Mucosa of rectum (tissue), 2 donors: ENCODE measurements around the gene NFATC2.
A peak's percentile ranks its signal among the peaks of the same experiment; 100 is the strongest.

Source experiments
- H3K27ac ChIP-seq, 2 donors: one replicate each; pipeline ENCODE4 v1.7.0; 2013; ENCODE audit warnings: inconsistent platforms in 2 of 2, low read depth in 2 of 2, low read length in 2 of 2
- H3K27me3 ChIP-seq, 2 donors: one replicate each; pipeline ENCODE4 v1.7.0; 2013; ENCODE audit warnings: low read length in 2 of 2; ENCODE audit not compliant: control insufficient read depth in 2 of 2, insufficient read depth in 2 of 2
- H3K36me3 ChIP-seq, 2 donors: one replicate each; pipeline ENCODE4 v1.7.0; 2013; ENCODE audit warnings: low read length in 2 of 2; ENCODE audit not compliant: control insufficient read depth in 2 of 2, insufficient read depth in 2 of 2
- H3K4me1 ChIP-seq, 2 donors: one replicate each; pipeline ENCODE4 v1.7.0; 2013; ENCODE audit warnings: low read length in 2 of 2, mild to moderate bottlenecking in 1 of 2; ENCODE audit not compliant: control insufficient read depth in 2 of 2, insufficient read depth in 2 of 2
- H3K4me3 ChIP-seq, 2 donors: one replicate each; pipeline ENCODE4 v1.7.0; 2013; ENCODE audit warnings: low read length in 2 of 2
- H3K9ac ChIP-seq, 2 donors: one replicate each; pipeline ENCODE4 v1.7.0; 2013; ENCODE audit warnings: low read length in 2 of 2, low read depth in 1 of 2, mild to moderate bottlenecking in 1 of 2
- H3K9me3 ChIP-seq, 2 donors: one replicate each; pipeline ENCODE4 v1.7.0; 2013; ENCODE audit warnings: low read length in 2 of 2; ENCODE audit not compliant: control insufficient read depth in 2 of 2
- donor health status: healthy.
- donor health status: Normal muscosa, but diverticular disease.

Gene NFATC2

DNA sequence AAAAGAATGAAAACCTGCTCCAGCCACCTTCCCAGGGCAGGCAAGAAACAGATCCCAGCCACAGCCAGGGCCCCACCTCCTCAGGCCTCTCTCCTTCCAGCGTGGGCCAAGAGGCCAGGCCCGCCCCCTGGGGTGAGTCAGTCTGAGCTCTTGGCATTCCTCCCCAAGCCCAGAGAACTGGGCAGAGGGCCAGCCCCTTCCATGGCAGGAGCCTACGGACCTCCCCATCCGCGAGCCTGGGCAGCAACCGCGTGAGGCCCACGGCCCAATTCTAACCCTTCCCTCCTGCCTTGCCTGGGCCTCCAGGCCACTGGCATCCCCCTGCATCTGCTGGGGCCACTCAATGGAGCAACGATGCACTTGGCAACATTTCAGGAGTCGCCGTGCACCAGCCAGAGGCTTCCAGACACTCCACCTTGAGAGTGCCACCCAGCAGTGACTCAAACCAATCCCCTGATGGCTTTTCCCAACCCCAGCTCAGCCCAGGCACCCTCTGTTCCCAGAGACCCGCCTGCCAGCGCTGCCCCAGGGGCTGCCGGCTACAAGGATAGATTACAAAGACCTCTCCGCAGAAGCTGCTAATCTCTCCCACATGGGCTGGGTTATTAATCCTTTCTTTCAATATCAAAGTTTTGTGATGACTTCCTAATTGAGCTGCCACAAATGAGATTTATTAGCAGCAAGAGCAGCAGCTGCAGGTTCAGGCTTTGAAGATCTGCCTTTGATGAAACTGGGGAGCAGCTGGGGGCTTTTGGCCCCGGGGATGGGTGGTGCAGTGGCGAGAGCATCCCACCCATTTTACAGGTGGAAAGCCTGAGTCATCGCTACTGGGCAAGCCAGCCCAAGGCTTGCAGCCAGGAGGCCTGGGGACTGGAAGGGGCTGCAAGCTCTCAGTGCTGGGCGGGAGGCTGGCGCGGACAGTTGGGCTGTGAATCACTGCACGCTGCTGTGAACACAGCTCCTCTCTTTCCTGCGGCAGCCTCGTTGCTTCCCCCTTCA, 85.7 kb downstream of the NFATC2 start:
- H3K4me3 ChIP-seq: no peak overlapping the region

GRCh38 chr20:51454250-51454865, 88.2 kb downstream of the NFATC2 start:
- Histone ChIP-seq H3K27ac (no peak overlapping the region), H3K36me3 (peaks cover 10 to 11% of the 10 kb centered on the region in 2 donors), H3K4me1 (peaks cover 10% of the 10 kb centered on the region in 2 donors), H3K9me3 (no peaks in the 10 kb centered on the region), H3K27me3 (no peaks in the 10 kb centered on the region), H3K9ac (no peak overlapping the region), H3K4me3 (no peak overlapping the region)

More for the DNA sequence above, 85.7 kb downstream of the NFATC2 start:
- no peaks in the 10 kb centered on the region for H3K9me3 ChIP-seq
- no peak overlapping the region for H3K9ac ChIP-seq
- peak overlapping the region; percentile 30 to 59 for H3K27ac ChIP-seq
- H3K36me3 ChIP-seq: peaks cover 10 to 11% of the 10 kb centered on the region in 2 donors
- peaks cover 10% of the 10 kb centered on the region in 2 donors for H3K4me1 ChIP-seq
- H3K27me3 ChIP-seq: no peaks in the 10 kb centered on the region

DNA sequence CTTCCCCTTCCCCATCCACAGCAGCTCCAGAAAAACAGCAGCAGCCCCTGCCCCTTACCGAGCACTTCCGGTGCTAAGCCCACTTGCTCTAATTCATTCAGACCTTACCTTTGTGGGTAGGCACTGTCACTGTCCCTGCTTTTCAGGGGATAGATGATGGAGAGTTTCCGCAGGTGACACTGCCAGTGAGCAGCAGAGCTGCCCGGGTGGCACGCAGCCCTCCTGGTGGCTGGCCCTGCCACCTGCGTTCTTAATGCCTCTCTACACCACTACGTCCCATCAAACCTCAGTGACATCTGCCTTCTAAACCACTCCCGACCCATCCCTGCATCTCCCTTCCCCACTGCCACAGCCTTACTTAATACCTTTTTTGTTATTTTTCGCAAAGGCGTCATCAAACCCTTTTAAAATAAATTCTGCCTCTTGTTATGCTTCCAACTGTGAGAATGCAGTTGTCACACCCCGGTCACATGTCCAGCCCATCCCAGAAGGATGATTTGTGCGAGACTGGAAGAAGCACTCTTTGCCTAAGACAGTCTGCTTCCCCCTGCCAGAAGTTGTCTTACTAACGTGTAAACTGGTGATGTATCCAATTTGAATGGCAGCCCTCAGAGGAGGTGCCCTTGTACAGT, 89.7 kb downstream of the NFATC2 start:
- H3K4me1 ChIP-seq: peaks cover 10% of the 10 kb centered on the region in 2 donors
- H3K9ac ChIP-seq: no peak overlapping the region
- no peak overlapping the region for H3K27ac ChIP-seq
- no peak overlapping the region for H3K4me3 ChIP-seq
- peaks cover 10 to 11% of the 10 kb centered on the region in 2 donors for H3K36me3 ChIP-seq
- no peaks in the 10 kb centered on the region for H3K9me3 ChIP-seq
- no peaks in the 10 kb centered on the region for H3K27me3 ChIP-seq

GRCh38 chr20:51452091-51452613, 90.4 kb downstream of the NFATC2 start:
- peaks cover 10 to 11% of the 10 kb centered on the region in 2 donors for H3K36me3 ChIP-seq
- H3K4me3 ChIP-seq: no peak overlapping the region
- H3K4me1 ChIP-seq: peaks cover 8 to 10% of the 10 kb centered on the region in 2 donors
- no peaks in the 10 kb centered on the region for H3K9me3 ChIP-seq
- H3K9ac ChIP-seq: no peak overlapping the region
- no peaks in the 10 kb centered on the region for H3K27me3 ChIP-seq
- H3K27ac ChIP-seq: no peak overlapping the region

- no peak overlapping the region for H3K9ac ChIP-seq
- no peak overlapping the region for H3K27ac ChIP-seq
- peaks cover 3 to 5% of the 10 kb centered on the region in 2 donors for H3K4me1 ChIP-seq
- no peaks in the 10 kb centered on the region for H3K9me3 ChIP-seq
- no peak overlapping the region for H3K4me3 ChIP-seq
- no peaks in the 10 kb centered on the region for H3K27me3 ChIP-seq
- peaks cover 10 to 11% of the 10 kb centered on the region in 2 donors for H3K36me3 ChIP-seq
Measured at GRCh38 chr20:51451484-51451883, 91.0 kb downstream of the NFATC2 start.

DNA sequence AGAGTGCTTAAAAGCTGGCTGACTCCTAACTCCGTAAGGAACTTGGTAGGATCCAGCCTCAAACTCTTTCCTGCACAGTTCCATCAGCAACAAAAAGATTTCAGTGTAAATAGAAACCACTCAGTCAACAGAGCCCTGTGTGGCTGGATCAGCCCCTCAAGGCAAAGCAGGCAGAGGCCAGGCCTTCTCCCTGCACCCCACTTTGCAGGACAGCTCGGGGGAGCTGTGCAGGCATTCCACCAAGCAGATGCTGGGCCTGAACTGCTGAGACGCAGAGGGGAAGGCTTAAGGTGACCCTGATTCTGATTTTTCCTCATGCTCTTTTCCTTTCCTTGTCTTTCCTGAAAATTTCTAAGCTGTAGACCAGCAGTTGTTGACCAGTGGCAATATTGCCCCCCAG, 91.5 kb downstream of the NFATC2 start:
- Histone ChIP-seq H3K9me3 (no peaks in the 10 kb centered on the region), H3K9ac (no peak overlapping the region), H3K36me3 (peaks cover 10 to 11% of the 10 kb centered on the region in 2 donors), H3K27ac (no peak overlapping the region), H3K27me3 (no peaks in the 10 kb centered on the region), H3K4me1 (peaks cover 0 to under 1% of the 10 kb centered on the region in 2 donors), H3K4me3 (no peak overlapping the region)

DNA sequence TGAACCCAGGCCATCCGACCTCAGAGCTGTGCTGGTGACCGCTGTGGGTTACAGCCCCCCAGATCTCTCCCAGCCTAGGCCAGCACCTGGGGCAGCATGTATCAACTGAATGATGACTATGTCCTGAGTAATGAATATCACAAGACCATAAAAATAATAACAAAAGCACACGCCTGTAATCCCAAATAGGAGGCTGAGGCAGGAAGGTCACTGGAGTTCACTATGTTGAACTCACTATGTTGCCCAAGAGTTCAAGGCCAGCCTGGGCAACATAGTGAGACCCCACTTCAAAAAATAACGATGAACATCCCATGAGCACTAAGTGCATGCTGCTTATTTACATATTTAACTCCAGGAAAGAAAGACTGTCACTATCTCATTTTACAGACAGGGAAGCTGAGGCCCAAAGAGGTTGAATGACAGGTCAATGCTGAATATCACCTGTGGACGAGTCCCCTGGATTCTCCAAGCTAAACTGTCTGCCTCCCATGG, 92.3 kb downstream of the NFATC2 start:
- no peak overlapping the region for H3K27ac ChIP-seq
- no peaks in the 10 kb centered on the region for H3K9me3 ChIP-seq
- peaks cover 10 to 11% of the 10 kb centered on the region in 2 donors for H3K36me3 ChIP-seq
- no peak overlapping the region for H3K4me3 ChIP-seq
- H3K9ac ChIP-seq: no peak overlapping the region
- no peaks in the 10 kb centered on the region for H3K4me1 ChIP-seq
- H3K27me3 ChIP-seq: no peaks in the 10 kb centered on the region

- H3K4me1 ChIP-seq: no peaks in the 10 kb centered on the region
- no peaks in the 10 kb centered on the region for H3K9me3 ChIP-seq
- H3K27ac ChIP-seq: no peak overlapping the region
- H3K9ac ChIP-seq: no peak overlapping the region
- no peak overlapping the region for H3K4me3 ChIP-seq
- no peaks in the 10 kb centered on the region for H3K27me3 ChIP-seq
- H3K36me3 ChIP-seq: peaks cover 9 to 10% of the 10 kb centered on the region in 2 donors
Measured at GRCh38 chr20:51449498-51450220, 92.9 kb downstream of the NFATC2 start.

DNA sequence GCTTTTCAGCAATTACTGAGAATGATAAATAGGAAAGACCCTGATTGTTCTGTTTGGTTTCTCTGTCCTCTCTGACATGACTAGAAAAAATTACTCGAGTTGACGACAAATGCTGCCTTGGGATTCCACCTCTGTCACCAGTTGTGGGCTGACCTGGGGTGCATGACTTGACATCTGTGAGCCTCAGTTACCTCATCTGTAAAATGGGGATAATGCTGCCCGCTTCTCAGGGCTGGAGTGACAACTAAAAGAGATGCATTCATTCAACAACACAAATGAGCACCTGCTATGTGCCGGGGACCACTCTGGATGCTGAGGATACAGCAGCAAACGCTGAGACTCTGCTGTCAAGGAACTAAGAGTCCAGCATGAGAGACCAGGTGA, 94.8 kb downstream of the NFATC2 start:
- Histone ChIP-seq H3K36me3 (peaks cover 2 to 4% of the 10 kb centered on the region in 2 donors), H3K4me1 (no peaks in the 10 kb centered on the region), H3K27me3 (no peaks in the 10 kb centered on the region), H3K9me3 (no peaks in the 10 kb centered on the region), H3K9ac (no peak overlapping the region), H3K27ac (peak overlapping the region in 1 of 2 donors; percentile 13), H3K4me3 (no peak overlapping the region)
